ENCODE results near the gene UGT2B10.
"Not testable (repeated sequence)": the region's sequence is repeated elsewhere in the genome, so short reads cannot be mapped to it uniquely, and the experiment has no call there.

The UGT2B10 gene

GRCh38 chr4:68815617-68816409 is at the start of gene UGT2B10:
Gene UGT2B10, plus strand, starts transcription at chr4:68815994. Its CDS starts 26 bp downstream, at chr4:68816020.
- not testable (repeated sequence) for DNase-seq (ENCODE audit: low spot score)

- DNase-seq (ENCODE audit: low spot score), result not testable (repeated sequence)
These were observed 44.0 kb upstream of the UGT2B10 start for GRCh38 chr4:68771836-68772235.

GRCh38 chr4:68773699-68774098 is 42.1 kb upstream of the UGT2B10 start:
- DNase-seq (ENCODE audit: low spot score), result no peak

- DNase-seq (ENCODE audit: low spot score), result no peak
These were observed 35.6 kb upstream of the UGT2B10 start for GRCh38 chr4:68780232-68780631.

- no peak for DNase-seq (ENCODE audit: low spot score)
These were observed 18.7 kb upstream of the UGT2B10 start for GRCh38 chr4:68797048-68797447.

- no peak for DNase-seq (ENCODE audit: low spot score)
These were observed 18.2 kb upstream of the UGT2B10 start for GRCh38 chr4:68797618-68798017.

- DNase-seq (ENCODE audit: low spot score), result no peak
These were observed 12.8 kb upstream of the UGT2B10 start for GRCh38 chr4:68803013-68803412.

- no peak for DNase-seq (ENCODE audit: low spot score)
These were observed 7.7 kb upstream of the UGT2B10 start for GRCh38 chr4:68808060-68808459.

- no peak for DNase-seq (ENCODE audit: low spot score)
These were observed 4.9 kb upstream of the UGT2B10 start for GRCh38 chr4:68810919-68811318.

- not testable (repeated sequence) for DNase-seq (ENCODE audit: low spot score)
These were observed 844 bp downstream of the UGT2B10 start for GRCh38 chr4:68816410-68817265.

GRCh38 chr4:68817386-68817785 is 1.6 kb downstream of the UGT2B10 start:
- no peak for DNase-seq (ENCODE audit: low spot score)

- not testable (repeated sequence) for DNase-seq (ENCODE audit: low spot score)
These were observed 2.3 kb downstream of the UGT2B10 start for GRCh38 chr4:68818030-68818462.

GRCh38 chr4:68831642-68832041 is 15.8 kb downstream of the UGT2B10 start:
- no peak for DNase-seq (ENCODE audit: low spot score)

- no peak for DNase-seq (ENCODE audit: low spot score)
These were observed 34.5 kb downstream of the UGT2B10 start for GRCh38 chr4:68850293-68850692.

- DNase-seq (ENCODE audit: low spot score), result no peak
These were observed 40.0 kb downstream of the UGT2B10 start for GRCh38 chr4:68855771-68856170.

- no peak for DNase-seq (ENCODE audit: low spot score)
These were observed 42.2 kb downstream of the UGT2B10 start for GRCh38 chr4:68858039-68858438.

GRCh38 chr4:68859655-68860054 is 43.9 kb downstream of the UGT2B10 start:
- no peak for DNase-seq (ENCODE audit: low spot score)

- no peak for DNase-seq (ENCODE audit: low spot score)
These were observed 45.3 kb downstream of the UGT2B10 start for GRCh38 chr4:68861057-68861456.

- no peak for DNase-seq (ENCODE audit: low spot score)
These were observed 48.8 kb downstream of the UGT2B10 start for GRCh38 chr4:68864438-68865187.

- no peak for DNase-seq (ENCODE audit: low spot score)
These were observed 49.4 kb downstream of the UGT2B10 start for GRCh38 chr4:68865188-68865638.

- no peak for DNase-seq (ENCODE audit: low spot score)
These were observed 50.0 kb downstream of the UGT2B10 start for GRCh38 chr4:68865760-68866159.

- DNase-seq (ENCODE audit: low spot score), result no peak
These were observed 53.5 kb downstream of the UGT2B10 start for GRCh38 chr4:68869274-68869773.
